Ishikawa (cell line): Measurements from ENCODE around the gene SLC6A6.

Experiments
- CEBPB ChIP-seq: IDR thresholded peaks from 2 replicates; pipeline ENCODE4 v1.6.1; 2012
- CREB1 ChIP-seq: IDR thresholded peaks from 2 replicates; pipeline ENCODE4 v1.6.1; 2012; ENCODE audit warnings: low read depth
- EGR1 ChIP-seq: IDR thresholded peaks from 2 replicates; pipeline ENCODE4 v1.6.1; 2012
- EP300 ChIP-seq: IDR thresholded peaks from 2 replicates; pipeline ENCODE4 v1.6.1; 2012; ENCODE audit warnings: borderline replicate concordance
- FOXM1 ChIP-seq: IDR thresholded peaks from 2 replicates; pipeline ENCODE4 v1.6.1; 2012; ENCODE audit warnings: low read depth, borderline replicate concordance
- MAX ChIP-seq: IDR thresholded peaks from 2 replicates; pipeline ENCODE4 v1.6.1; 2012
- NFIC ChIP-seq: IDR thresholded peaks from 2 replicates; pipeline ENCODE4 v1.6.1; 2012
- RAD21 ChIP-seq: IDR thresholded peaks from 2 replicates; pipeline ENCODE4 v1.6.1; 2012; ENCODE audit warnings: low read depth
- REST ChIP-seq: IDR thresholded peaks from 2 replicates; pipeline ENCODE4 v1.6.1; 2012; ENCODE audit warnings: low read depth, mild to moderate bottlenecking
- TAF1 ChIP-seq: IDR thresholded peaks from 2 replicates; pipeline ENCODE4 v1.6.1; 2012; ENCODE audit warnings: low read depth, mild to moderate bottlenecking
- TCF12 ChIP-seq: IDR thresholded peaks from 2 replicates; pipeline ENCODE4 v1.6.1; 2012; ENCODE audit warnings: low read depth
- TEAD4 ChIP-seq: IDR thresholded peaks from 2 replicates; pipeline ENCODE4 v1.6.1; 2012
- USF1 ChIP-seq: IDR thresholded peaks from 2 replicates; pipeline ENCODE4 v1.6.1; 2012
- YY1 ChIP-seq: IDR thresholded peaks from 2 replicates; pipeline ENCODE4 v1.6.1; 2012; ENCODE audit warnings: low read depth
- ZBTB7A ChIP-seq: IDR thresholded peaks from 2 replicates; pipeline ENCODE4 v1.6.1; 2012; ENCODE audit warnings: low read depth

SLC6A6 gene

GRCh38 chr3:14460342-14461005 lies 58.1 kb downstream of the SLC6A6 start:
- TF ChIP-seq RAD21: no peak
- TF ChIP-seq EP300: peak; percentile 83
- TF ChIP-seq ZBTB7A: no peak
- peak; percentile 74 for TF ChIP-seq TEAD4
- no peak for TF ChIP-seq TAF1
- peak; percentile 54; the same call in 1 of the 2 replicates for TF ChIP-seq FOXM1
- TF ChIP-seq YY1: no peak
- no peak for TF ChIP-seq USF1
- 0 out of 2 replicates have a peak, but pooled peaks have one; percentile 26 for TF ChIP-seq EGR1
- no peak for TF ChIP-seq CREB1
- TF ChIP-seq TCF12: peak; percentile 89
- peak; percentile 98 for TF ChIP-seq NFIC
- no peak for TF ChIP-seq REST
- TF ChIP-seq CEBPB: no peak
- peak; percentile 33 for TF ChIP-seq MAX

- TF ChIP-seq FOXM1: no peak
These were observed 58.8 kb downstream of the SLC6A6 start for GRCh38 chr3:14461006-14461747.

- TF ChIP-seq TCF12 (no peak), RAD21 (peak; percentile 90)
These were observed 59.4 kb downstream of the SLC6A6 start for GRCh38 chr3:14461748-14462324.

- TF ChIP-seq YY1 (no peak), TAF1 (peak; percentile 7; the same call in 1 of the 2 replicates)
These were observed 60.3 kb downstream of the SLC6A6 start for GRCh38 chr3:14462738-14463137.

GRCh38 chr3:14463330-14464140 lies 61.1 kb downstream of the SLC6A6 start:
- TF ChIP-seq CREB1: no peak
- TF ChIP-seq ZBTB7A: peak; percentile 72
- TF ChIP-seq TCF12: peak; percentile 98
- no peak for TF ChIP-seq USF1
- peak; percentile 98 for TF ChIP-seq NFIC
- TF ChIP-seq TEAD4: peak; percentile 75
- no peak for TF ChIP-seq CEBPB
- TF ChIP-seq REST: 0 out of 2 replicates have a peak, but pooled peaks have one; percentile 22
- TF ChIP-seq FOXM1: peak; percentile 82
- no peak for TF ChIP-seq RAD21
- no peak for TF ChIP-seq EGR1
- TF ChIP-seq TAF1: peak; percentile 10; the same call in 1 of the 2 replicates
- 0 out of 2 replicates have a peak, but pooled peaks have one; percentile 26 for TF ChIP-seq YY1
- peak; percentile 93 for TF ChIP-seq EP300
- peak; percentile 55 for TF ChIP-seq MAX
